H1 (cell line): ENCODE data around the gene SH2D4B. TPM values are rescaled to one million over a fixed set of nuclear protein-coding genes. Genes with fewer than 3 reads are reported as not detected.

ENCODE experiments used
- CTCF ChIA-PET: fragments of 300-600 bp; sonication (Branson Sonifier 250); formaldehyde crosslinking; loops from one replicate; lab custom pipeline; 2021; ENCODE audit not compliant: partially characterized antibody; lab: Charles Lee
- POLR2A ChIA-PET: fragments of 300-600 bp; sonication (Branson Sonifier 250); formaldehyde crosslinking; loops from one replicate; lab custom pipeline; 2021; ENCODE audit warnings: inconsistent platforms; ENCODE audit not compliant: partially characterized antibody; lab: Charles Lee
- DNase-seq, 2 experiments: peaks; one replicate each; pipeline versions ENCODE4 v3.0.0 to v3.0.0-alpha.2; 2010 to 2022; ENCODE audit warnings: low spot score in 2 of 2, low read depth in 1 of 2, mixed read lengths in 1 of 2
- FAIRE-seq: peaks from 2 replicates; lab custom pipeline; 2011; peaks lifted over from hg19 to GRCh38; lab: Jason Lieb, UNC
- H2AFZ ChIP-seq: 2 replicates; pipeline ENCODE4 v1.8.1; 2012; ENCODE audit warnings: low read length, inconsistent platforms
- H2AK5ac ChIP-seq: 2 replicates; pipeline ENCODE4 v1.6.1; 2013; ENCODE audit warnings: low read depth, low read length
- H2BK120ac ChIP-seq: replicated peaks from 2 replicates; pipeline ENCODE3; 2013; ENCODE audit warnings: low read depth, low read length, inconsistent platforms
- H2BK12ac ChIP-seq: 2 replicates; pipeline ENCODE4 v1.6.1; 2013; ENCODE audit warnings: low read depth, low read length
- H2BK15ac ChIP-seq: 2 replicates; pipeline ENCODE4 v1.6.1; 2013; ENCODE audit warnings: low read length
- H2BK20ac ChIP-seq: 2 replicates; pipeline ENCODE4 v1.6.1; 2013; ENCODE audit warnings: low read length
- H2BK5ac ChIP-seq: 2 replicates; pipeline ENCODE4 v1.6.1; 2013; ENCODE audit warnings: low read depth, low read length
- H3K14ac ChIP-seq: 2 replicates; pipeline ENCODE4 v1.6.1; 2013; ENCODE audit warnings: inconsistent platforms; ENCODE audit not compliant: insufficient read length
- H3K18ac ChIP-seq: 2 replicates; pipeline ENCODE4 v1.6.1; 2013; ENCODE audit warnings: low read length; ENCODE audit errors: extremely low read depth
- H3K23ac ChIP-seq: 2 replicates; pipeline ENCODE4 v1.6.1; 2013; ENCODE audit warnings: inconsistent platforms; ENCODE audit not compliant: insufficient read length
- H3K23me2 ChIP-seq: 2 replicates; pipeline ENCODE4 v1.6.1; 2013; ENCODE audit warnings: low read depth, low read length
- H3K27ac ChIP-seq: 2 replicates; pipeline ENCODE4 v1.6.1; 2011; ENCODE audit warnings: low read depth, low read length, inconsistent platforms
- H3K27me3 ChIP-seq, 4 experiments: replicated peaks in 1 of 4; 1 replicate in 1 of 4; 2 replicates in 3 of 4; pipeline versions ENCODE4 v1.6.1 to v1.8.1; 2011 to 2013; ENCODE audit warnings: low read length in 3 of 4, mild to moderate bottlenecking in 3 of 4, inconsistent platforms in 2 of 4, mixed read lengths in 2 of 4, moderate library complexity in 1 of 4; ENCODE audit not compliant: control insufficient read depth in 3 of 4, insufficient read depth in 3 of 4; ENCODE audit errors: extremely low read depth in 1 of 4
- H3K36me3 ChIP-seq, 4 experiments: 2 replicates each; pipeline versions ENCODE4 v1.6.1 to v1.8.1; 2011 to 2013; ENCODE audit warnings: mild to moderate bottlenecking in 4 of 4, low read length in 3 of 4, moderate library complexity in 2 of 4, control low read depth in 1 of 4, inconsistent platforms in 1 of 4; ENCODE audit not compliant: insufficient read depth in 4 of 4, control insufficient read depth in 2 of 4
- H3K4ac ChIP-seq: replicated peaks from 2 replicates; pipeline ENCODE3; 2013; ENCODE audit warnings: low read length, low read depth, mixed read lengths, inconsistent platforms; ENCODE audit not compliant: insufficient read length
- H3K4me1 ChIP-seq, 4 experiments: replicated peaks in 1 of 4; 1 replicate in 1 of 4; 2 replicates in 3 of 4; pipeline versions ENCODE4 v1.6.1 to v1.8.1; 2011 to 2013; ENCODE audit warnings: low read length in 3 of 4, inconsistent platforms in 2 of 4, mixed read lengths in 1 of 4; ENCODE audit not compliant: insufficient read depth in 4 of 4, control insufficient read depth in 3 of 4
- H3K4me2 ChIP-seq, 2 experiments: 2 replicates each; pipeline versions ENCODE4 v1.6.1 to v1.8.1; 2011 to 2013; ENCODE audit warnings: low read depth in 2 of 2, low read length in 2 of 2, control low read depth in 1 of 2, inconsistent platforms in 1 of 2, mild to moderate bottlenecking in 1 of 2; ENCODE audit not compliant: insufficient read depth in 1 of 2
- H3K4me3 ChIP-seq, 4 experiments: fragments of 200-600, 300-600 bp in 1 of 4; sonication (generic), shearing (Covaris generic), sonication (Bioruptor Twin) in 1 of 4; 2 replicates each; pipeline versions ENCODE4 v1.5.1 to v1.8.1; 2011 to 2016; ENCODE audit warnings: low read length in 4 of 4, low read depth in 3 of 4, control low read depth in 2 of 4, inconsistent platforms in 2 of 4, mild to moderate bottlenecking in 2 of 4, mixed read lengths in 1 of 4, moderate library complexity in 1 of 4; ENCODE audit not compliant: insufficient read depth in 2 of 4; ENCODE audit errors: extremely low read depth in 1 of 4
- H3K56ac ChIP-seq: replicated peaks from 2 replicates; pipeline ENCODE3; 2013; ENCODE audit warnings: low read depth, mild to moderate bottlenecking, mixed read lengths, low read length, inconsistent platforms; ENCODE audit not compliant: insufficient read length
- H3K79me1 ChIP-seq: 2 replicates; pipeline ENCODE4 v1.6.1; 2013; ENCODE audit warnings: low read depth, low read length, control low read depth
- H3K79me2 ChIP-seq, 2 experiments: 2 replicates each; pipeline versions ENCODE4 v1.6.1 to v1.8.1; 2012 to 2013; ENCODE audit warnings: low read length in 2 of 2, mild to moderate bottlenecking in 2 of 2, inconsistent platforms in 1 of 2; ENCODE audit not compliant: insufficient read depth in 2 of 2, control insufficient read depth in 1 of 2
- H3K9ac ChIP-seq, 4 experiments: replicated peaks in 1 of 4; 1 replicate in 1 of 4; 2 replicates in 3 of 4; pipeline versions ENCODE4 v1.6.1 to v1.8.1; 2011 to 2013; ENCODE audit warnings: low read depth in 3 of 4, low read length in 3 of 4, control low read depth in 2 of 4, mild to moderate bottlenecking in 2 of 4, moderate library complexity in 2 of 4, inconsistent platforms in 1 of 4; ENCODE audit errors: extremely low read depth in 1 of 4
- H3K9me3 ChIP-seq, 2 experiments: 2 replicates each; pipeline versions ENCODE4 v1.6.1 to v1.8.1; 2012 to 2013; ENCODE audit warnings: mild to moderate bottlenecking in 2 of 2, moderate library complexity in 2 of 2, control low read depth in 1 of 2, inconsistent platforms in 1 of 2, low read depth in 1 of 2, low read length in 1 of 2, mixed read lengths in 1 of 2; ENCODE audit not compliant: insufficient read depth in 2 of 2
- H4K20me1 ChIP-seq, 2 experiments: replicated peaks in 1 of 2; 2 replicates each; pipeline versions ENCODE3 to v1.8.1; 2011 to 2013; ENCODE audit warnings: inconsistent platforms in 2 of 2, low read length in 2 of 2, mild to moderate bottlenecking in 1 of 2; ENCODE audit not compliant: insufficient read depth in 2 of 2, control insufficient read depth in 1 of 2
- H4K5ac ChIP-seq: 2 replicates; pipeline ENCODE4 v1.6.1; 2013; ENCODE audit warnings: low read length, low read depth, mixed read lengths, inconsistent platforms; ENCODE audit not compliant: insufficient read length
- H4K8ac ChIP-seq: 2 replicates; pipeline ENCODE4 v1.8.0; 2013; ENCODE audit warnings: mild to moderate bottlenecking, moderate library complexity, low read length, inconsistent platforms; ENCODE audit not compliant: insufficient read depth; ENCODE audit errors: extremely low read depth
- H4K91ac ChIP-seq: replicated peaks from 2 replicates; pipeline ENCODE3; 2013; ENCODE audit warnings: low read length, mixed read lengths, inconsistent platforms; ENCODE audit not compliant: insufficient read length
- ATF2 ChIP-seq: IDR thresholded peaks from 2 replicates; pipeline ENCODE4 v1.6.1; 2012; ENCODE audit warnings: low read length, inconsistent platforms
- BACH1 ChIP-seq: IDR thresholded peaks from 2 replicates; pipeline ENCODE4 v1.6.1; 2012; ENCODE audit warnings: low read length, improper control_type of control experiment
- CBX8 ChIP-seq: fragments of 300-800, 300-1000 bp; sonication (generic); IDR thresholded peaks from 2 replicates; pipeline ENCODE4 v1.7.1; 2016; ENCODE audit warnings: low read depth, low read length, borderline replicate concordance
- EP300 ChIP-seq, 2 experiments: IDR thresholded peaks; 1 replicate in 1 of 2; 2 replicates in 1 of 2; pipeline ENCODE4 v1.6.1; 2011 to 2012; ENCODE audit warnings: low read depth in 2 of 2, low read length in 2 of 2, mild to moderate bottlenecking in 2 of 2, borderline replicate concordance in 1 of 2, inconsistent platforms in 1 of 2, moderate library complexity in 1 of 2
- EZH2 ChIP-seq: fragments of 200-600 bp; sonication (generic); IDR thresholded peaks from 2 replicates; pipeline ENCODE4 v1.7.1; 2012; ENCODE audit warnings: low read depth, mild to moderate bottlenecking, moderate library complexity, low read length, inconsistent platforms; ENCODE audit not compliant: severe bottlenecking
- MAX ChIP-seq: IDR thresholded peaks from 2 replicates; pipeline ENCODE4 v1.6.1; 2012; ENCODE audit warnings: inconsistent platforms
- RAD21 ChIP-seq, 2 experiments: IDR thresholded peaks in 1 of 2; conservative IDR thresholded peaks in 1 of 2; 2 replicates each; pipeline ENCODE4 v1.6.1; 2011; ENCODE audit warnings: low read depth in 2 of 2, low read length in 2 of 2, improper control_type of control experiment in 1 of 2, inconsistent platforms in 1 of 2, mild to moderate bottlenecking in 1 of 2, moderate library complexity in 1 of 2
- RXRA ChIP-seq: IDR thresholded peaks from 2 replicates; pipeline ENCODE4 v1.6.1; 2011; ENCODE audit warnings: low read depth, mild to moderate bottlenecking, low read length, moderate library complexity; ENCODE audit not compliant: insufficient read depth
- SP4 ChIP-seq: IDR thresholded peaks from 2 replicates; pipeline ENCODE4 v1.6.1; 2012; ENCODE audit warnings: low read length, inconsistent platforms
- WGBS, 2 experiments: shearing (Covaris generic) in 1 of 2; methylation state at CpG; one replicate each; pipeline versions ENCODE4 v1.1.6 to v1.1.7; 2013 to 2015; ENCODE audit warnings: low lambda C conversion rate in 2 of 2, mixed read lengths in 2 of 2, inconsistent platforms in 1 of 2, low coverage in 1 of 2, missing lambda C conversion rate in 1 of 2; ENCODE audit not compliant: insufficient replicate concordance in 2 of 2, insufficient coverage in 1 of 2, insufficient read length in 1 of 2; ENCODE audit errors: extremely low coverage in 1 of 2, missing lambda C conversion rate in 1 of 2; 5-methylcytosine and 5-hydroxymethylcytosine counted together
- polyA plus RNA-seq, 7 experiments: library from polyadenylated mRNA; depleted of rRNA in 3 of 7; stranded (reverse) in 5 of 7; unstranded in 2 of 7; fragments of >200 nt in 5 of 7; fragments of 200-250 nt in 2 of 7; gene quantifications; 1 replicate in 5 of 7; 2 replicates in 1 of 7; 4 replicates in 1 of 7; pipeline versions ENCODE4 v1.2.1 to v1.2.3, GENCODE V29; 2011 to 2013; ENCODE audit warnings: missing spikeins in 2 of 7, mixed read lengths in 2 of 7
- total RNA-seq: library from RNA; stranded (reverse); fragmentation: NEBNext Ultra II Directional; extraction: Animal tissue kit (Norgen Biotek cat#: 25700); gene quantifications from 2 replicates; pipeline ENCODE4 v1.2.1, GENCODE V29; 2021

Gene SH2D4B
- total and polyA plus RNA-seq, 2 of the 8 experiments (the other 6 are each of a cell fraction or from before 2014, with no cell fraction given) = 0.06 to 0.13 TPM

GRCh38 chr10:80694930-80695329, 157.2 kb downstream of the SH2D4B start:
- Histone ChIP-seq H2BK15ac (no peak overlapping the region), H3K23me2 (no peaks in the 10 kb centered on the region), H2BK5ac (no peak overlapping the region), H3K4ac (no peak overlapping the region), H3K18ac (no peak overlapping the region), H4K5ac (no peak overlapping the region), H2AK5ac (no peak overlapping the region), H3K36me3 (no peaks in the 10 kb centered on the region), H3K9ac (no peak overlapping the region), H2BK12ac (no peak overlapping the region), H2BK120ac (no peak overlapping the region), H3K14ac (no peak overlapping the region), H3K79me1 (no peaks in the 10 kb centered on the region), H4K91ac (no peak overlapping the region), H3K27ac (no peak overlapping the region), H4K20me1 (no peaks in the 10 kb centered on the region), H3K79me2 (no peaks in the 10 kb centered on the region), H3K9me3 (no peaks in the 10 kb centered on the region), H3K23ac (no peak overlapping the region), H2BK20ac (no peak overlapping the region), H3K27me3 (no peaks in the 10 kb centered on the region), H4K8ac (no peak overlapping the region), H3K4me3 (no peak overlapping the region), H2AFZ (no peak overlapping the region), H3K4me1 (no peaks in the 10 kb centered on the region; a peak in 1 of 7 replicates), H3K56ac (no peak overlapping the region), H3K4me2 (no peak overlapping the region)
- ChIA-PET POLR2A (no interaction called here), CTCF (interaction anchor here (1.0 to 5.0 kb wide), 13 partner anchors 9 to 324 kb away, joined by 3 to 31 read pairs (median 5); no protein-coding TSS in a partner anchor)
- WGBS, 2 experiments = 81% methylated on average over 5 of the region's 5 CpGs; no CpG with 5 or more reads in 1 of the 2 experiments
- DNase-seq (peak in 1 of 2 experiments; percentile 39), FAIRE-seq (no peak)
- TF ChIP-seq EZH2 (no peak), BACH1 (no peak), MAX (no peak), RXRA (no peak), CBX8 (no peak), SP4 (no peak), RAD21 (IDR thresholded peaks at IDR 0.05 in 1 of 2, conservative IDR thresholded peaks at IDR 0.05 in 1 of 2; ENCODE audit: low read depth in 2 of 2, low read length in 2 of 2) (peak in 1 of 2 experiments; percentile 9; a peak in 1 of 4 replicates), ATF2 (no peak), EP300 (IDR thresholded peaks at IDR 0.05; ENCODE audit: borderline replicate concordance in 1 of 2, low read depth in 2 of 2, low read length in 2 of 2) (no peak)
